Stimulated activated CD8-positive, alpha-beta memory T cell treated with anti-CD3 and anti-CD28 coated beads, Interleukin-4, amount 100 ng/mL, for 1 hour (primary cell): Measurements from ENCODE around the gene NDST1.
"Not testable (repeated sequence)": the region's sequence is repeated elsewhere in the genome, so short reads cannot be mapped to it uniquely, and the experiment has no call there.

Experiments
- DNase-seq, 2 donors: peaks; one replicate each; pipeline ENCODE4 v3.0.0-alpha.2; 2020; ENCODE audit warnings: low read depth in 2 of 2, low spot score in 1 of 2

The NDST1 gene

DNA sequence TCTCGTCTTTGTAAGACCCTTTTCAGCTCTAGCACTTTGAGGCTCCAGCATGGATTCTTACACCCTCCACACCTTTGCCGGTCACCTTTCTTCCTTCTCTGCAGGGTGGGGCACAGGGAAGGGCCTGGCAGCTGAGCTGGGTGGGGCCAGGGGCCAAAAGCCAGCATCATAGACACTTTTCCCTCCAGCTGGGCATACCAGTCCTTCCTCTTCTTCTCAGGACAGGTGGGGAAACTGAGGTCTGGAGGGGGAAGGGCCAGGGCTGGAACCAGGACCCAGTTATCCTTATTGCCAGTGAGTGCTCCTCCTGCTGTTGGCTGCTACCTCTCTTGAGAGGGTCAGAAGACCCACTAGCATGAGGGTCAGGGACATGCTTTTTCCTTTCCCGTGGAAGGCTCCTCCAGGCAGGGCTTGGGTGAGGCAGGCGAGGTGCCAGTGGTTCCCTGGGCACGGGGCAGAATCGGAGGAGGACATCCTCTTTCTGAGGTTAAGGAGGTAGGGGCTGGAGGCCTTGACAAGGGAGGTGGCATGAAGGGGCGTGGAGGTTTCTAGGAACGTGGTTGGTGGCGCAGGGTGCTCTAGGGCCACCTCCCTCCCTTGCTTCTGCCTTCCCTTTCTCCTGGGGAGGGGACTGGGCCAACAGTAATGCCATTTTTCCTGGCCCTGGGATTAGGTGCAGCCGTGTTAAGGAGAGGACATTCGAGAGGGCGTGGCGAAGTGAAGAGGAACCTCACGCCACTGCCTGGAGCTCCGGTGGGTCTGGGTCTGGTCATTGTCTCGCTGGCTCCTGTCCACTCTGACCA lies at the start of gene NDST1:
Gene NDST1 (plus strand): TSS at position 658 of the 803 bp plus-strand sequence. CDS start 13,124 bp downstream, outside the sequence.
- DNase-seq = no peak

DNA sequence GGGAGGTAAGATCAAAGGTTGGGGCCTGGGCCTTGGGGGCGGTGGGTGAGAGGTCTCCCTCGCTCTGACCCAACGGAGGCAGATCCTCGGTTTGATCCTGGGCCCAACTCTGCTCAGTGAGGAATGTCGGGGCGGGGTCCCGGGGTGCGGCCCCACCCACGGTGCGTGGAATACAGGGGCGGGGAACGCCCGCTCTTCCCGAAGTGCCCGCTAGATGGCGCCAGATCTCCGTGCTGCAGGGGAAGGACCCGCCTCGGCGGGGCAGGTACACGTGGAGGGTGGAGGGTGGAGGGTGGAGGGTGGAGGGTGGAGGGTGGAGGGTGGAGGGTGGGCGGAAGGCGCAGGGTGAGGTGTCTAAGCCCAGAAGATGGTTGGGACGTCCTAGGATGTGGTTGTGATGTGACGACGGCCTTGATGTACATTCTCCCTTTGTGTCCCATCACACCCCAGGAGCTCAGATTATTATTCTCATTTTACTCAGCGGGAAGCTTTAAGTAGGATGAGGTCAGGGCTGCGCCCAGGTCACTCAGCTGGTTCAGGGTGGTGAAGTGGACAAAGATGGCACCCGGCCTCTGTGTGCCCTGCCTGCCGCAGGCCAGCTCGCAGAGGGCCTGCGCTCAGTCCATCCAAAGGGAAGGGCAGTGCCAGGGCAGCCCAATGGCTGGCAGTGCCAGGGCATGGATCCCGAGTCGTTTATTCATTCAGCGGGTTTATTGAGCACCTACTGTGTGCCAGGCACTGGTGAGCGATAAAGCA lies 49.0 kb upstream of the NDST1 start:
- DNase-seq = peak; percentile 75

- no peak for DNase-seq
These were observed 47.1 kb upstream of the NDST1 start for GRCh38 chr5:150460781-150461180.

- no peak for DNase-seq
These were observed 46.7 kb upstream of the NDST1 start for GRCh38 chr5:150461231-150461630.

DNA sequence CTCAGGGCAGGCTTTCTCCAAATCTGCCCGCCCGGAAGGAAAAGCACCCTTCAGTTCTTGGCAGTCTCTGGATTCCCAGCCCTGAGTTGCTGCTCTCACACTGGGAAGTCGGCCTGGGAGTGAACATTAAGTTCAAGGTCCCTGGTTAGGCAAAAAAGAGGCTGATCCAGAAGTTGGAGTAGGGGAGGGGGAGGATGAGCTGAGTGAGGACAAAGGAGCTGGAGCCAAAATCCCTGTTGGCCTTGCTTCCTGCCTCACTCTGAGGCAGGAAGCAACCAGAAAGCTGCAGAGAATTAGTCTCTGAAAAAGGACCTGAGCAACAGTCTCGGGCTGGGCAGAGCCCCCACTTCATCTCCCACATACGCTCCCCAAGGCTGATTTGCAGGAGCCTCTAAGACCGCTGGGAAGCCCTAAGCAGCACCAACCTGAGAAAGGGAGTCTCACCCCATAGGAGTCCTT lies 43.3 kb upstream of the NDST1 start:
- DNase-seq = no peak

DNA sequence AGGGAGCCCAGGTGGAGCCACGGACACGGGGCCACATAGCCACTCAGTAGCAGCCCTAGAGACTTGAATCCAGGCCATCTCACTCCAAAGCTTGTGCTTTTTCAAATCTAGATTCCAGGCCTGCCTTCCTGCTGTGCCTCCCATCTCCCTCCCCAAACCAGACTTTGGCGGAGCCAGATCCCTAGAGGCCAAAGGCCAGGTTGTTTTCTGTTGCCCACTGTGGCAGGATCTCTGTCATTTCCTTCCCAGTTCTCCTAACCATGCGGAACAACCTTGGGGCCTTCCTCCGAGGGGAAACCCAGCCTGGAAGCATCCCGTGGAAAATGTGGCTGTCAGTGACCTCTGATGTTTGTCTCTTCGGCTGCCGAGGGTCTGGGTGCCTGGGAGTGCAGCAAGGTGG lies 42.0 kb upstream of the NDST1 start:
- DNase-seq = no peak

DNA sequence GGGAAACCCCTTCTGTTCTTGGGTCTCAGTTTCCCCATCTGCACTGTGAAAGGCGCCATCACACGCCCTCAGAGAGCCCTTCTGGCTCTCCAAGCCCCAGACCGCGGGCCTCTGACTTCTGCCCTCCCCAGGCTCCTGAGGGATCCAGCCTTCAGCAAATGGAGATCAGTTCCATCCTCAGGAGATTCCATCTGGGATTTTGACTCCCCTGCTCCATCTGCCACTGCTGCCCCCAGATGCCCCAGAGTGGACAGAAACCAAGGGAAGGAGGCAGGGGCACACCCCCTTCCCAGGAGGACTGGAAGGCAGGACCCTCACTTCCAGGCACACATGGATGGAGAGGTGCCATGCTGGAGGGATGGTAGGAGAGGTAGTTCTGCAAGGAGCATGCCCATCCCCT lies 39.7 kb upstream of the NDST1 start:
- no peak for DNase-seq

DNA sequence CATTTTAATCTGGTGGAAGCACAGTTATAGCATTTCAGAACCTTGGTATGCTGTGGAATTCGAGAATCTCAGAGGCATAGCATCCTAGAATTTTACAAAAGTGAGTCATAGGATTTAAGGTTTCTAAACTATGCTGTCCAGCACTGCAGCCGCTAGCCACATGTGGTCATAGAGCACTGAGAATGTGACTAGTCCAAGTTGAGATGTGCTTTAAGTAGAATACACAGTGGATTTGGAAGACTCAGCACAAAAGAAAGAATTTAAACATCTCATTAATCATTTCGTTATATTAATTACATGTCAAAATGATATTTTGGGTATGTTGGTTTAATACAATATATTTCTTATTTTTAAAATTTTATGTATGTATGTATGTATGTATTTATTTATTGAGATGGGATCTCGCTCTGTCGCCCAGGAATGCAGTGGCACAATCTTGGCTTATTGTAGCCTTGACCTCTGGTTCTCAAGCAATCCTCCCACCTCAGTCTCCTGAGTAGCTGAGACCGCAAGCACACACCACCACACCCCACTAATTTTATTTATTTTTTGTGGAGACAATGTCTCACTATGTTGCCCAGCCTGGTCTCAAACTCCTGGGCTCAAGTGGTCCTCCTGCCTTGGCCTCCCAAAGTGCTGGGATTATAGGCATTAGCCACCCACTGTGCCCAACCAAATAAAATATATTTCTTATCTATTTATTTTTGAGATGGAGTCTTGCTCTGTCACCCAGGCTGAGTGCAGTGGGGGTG lies 38.0 kb upstream of the NDST1 start:
- DNase-seq = no peak

- no peak for DNase-seq
These were observed 34.1 kb upstream of the NDST1 start for GRCh38 chr5:150473673-150474358.

DNA sequence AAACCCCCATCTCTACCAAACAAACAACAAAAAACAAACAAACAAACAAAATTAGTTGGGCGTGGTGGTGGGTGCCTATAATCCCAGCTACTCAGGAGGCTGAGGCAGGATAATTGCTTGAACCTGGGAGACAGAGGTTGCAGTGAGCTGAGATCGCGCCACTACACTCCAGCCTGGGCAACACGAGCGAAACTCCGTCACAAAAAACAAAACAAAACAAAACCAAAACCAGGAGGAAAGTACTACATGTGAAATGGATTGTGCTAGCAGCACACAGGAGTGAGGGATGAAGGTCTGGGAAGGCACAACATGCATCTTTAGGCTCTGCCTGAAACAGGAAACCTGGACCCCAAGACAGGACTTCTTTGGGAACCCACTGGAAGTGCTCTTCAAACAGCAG lies 31.4 kb upstream of the NDST1 start:
- not testable (repeated sequence) for DNase-seq

DNA sequence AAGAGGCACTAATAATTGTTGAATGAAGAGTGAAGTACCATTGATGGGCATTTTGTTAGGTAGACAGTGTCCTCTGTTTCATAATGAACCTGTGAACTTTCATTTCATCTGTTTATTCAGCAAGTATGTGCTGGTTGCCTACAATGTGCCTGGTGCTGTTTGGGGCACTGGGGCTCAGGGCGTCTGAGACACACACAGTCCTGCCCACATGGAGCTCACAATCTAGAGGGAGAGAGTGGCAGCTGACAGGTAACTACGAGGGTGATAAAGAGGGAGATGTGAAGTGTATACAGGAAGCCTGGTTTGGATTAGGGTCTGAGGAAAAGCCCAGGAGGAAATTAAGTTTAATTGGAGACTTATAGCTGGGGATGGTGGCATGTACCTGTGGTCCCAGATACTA lies 28.5 kb upstream of the NDST1 start:
- no peak for DNase-seq

- no peak for DNase-seq
These were observed 26.3 kb upstream of the NDST1 start for GRCh38 chr5:150481708-150481965.

DNA sequence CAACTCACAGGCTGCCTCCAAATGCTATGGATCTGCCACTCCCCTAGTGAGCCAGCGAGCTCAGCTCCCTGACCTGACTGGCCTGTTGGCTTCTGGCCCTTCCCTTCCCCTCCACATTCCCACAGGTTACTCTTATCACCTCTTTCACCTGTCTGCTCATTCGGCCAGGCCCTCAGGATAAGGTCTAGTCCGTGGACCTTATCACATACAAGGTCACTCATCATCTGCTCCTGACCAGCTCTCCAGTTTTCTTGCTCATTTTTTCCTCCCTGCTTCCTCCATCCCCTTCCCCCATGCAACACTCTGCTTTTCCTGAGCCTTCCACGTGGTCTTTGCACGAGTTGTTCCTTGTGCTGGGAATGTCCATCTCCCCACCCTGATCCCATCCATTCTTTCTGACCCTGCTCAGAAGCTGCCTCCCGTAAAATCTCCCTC lies 25.9 kb upstream of the NDST1 start:
- no peak for DNase-seq

DNA sequence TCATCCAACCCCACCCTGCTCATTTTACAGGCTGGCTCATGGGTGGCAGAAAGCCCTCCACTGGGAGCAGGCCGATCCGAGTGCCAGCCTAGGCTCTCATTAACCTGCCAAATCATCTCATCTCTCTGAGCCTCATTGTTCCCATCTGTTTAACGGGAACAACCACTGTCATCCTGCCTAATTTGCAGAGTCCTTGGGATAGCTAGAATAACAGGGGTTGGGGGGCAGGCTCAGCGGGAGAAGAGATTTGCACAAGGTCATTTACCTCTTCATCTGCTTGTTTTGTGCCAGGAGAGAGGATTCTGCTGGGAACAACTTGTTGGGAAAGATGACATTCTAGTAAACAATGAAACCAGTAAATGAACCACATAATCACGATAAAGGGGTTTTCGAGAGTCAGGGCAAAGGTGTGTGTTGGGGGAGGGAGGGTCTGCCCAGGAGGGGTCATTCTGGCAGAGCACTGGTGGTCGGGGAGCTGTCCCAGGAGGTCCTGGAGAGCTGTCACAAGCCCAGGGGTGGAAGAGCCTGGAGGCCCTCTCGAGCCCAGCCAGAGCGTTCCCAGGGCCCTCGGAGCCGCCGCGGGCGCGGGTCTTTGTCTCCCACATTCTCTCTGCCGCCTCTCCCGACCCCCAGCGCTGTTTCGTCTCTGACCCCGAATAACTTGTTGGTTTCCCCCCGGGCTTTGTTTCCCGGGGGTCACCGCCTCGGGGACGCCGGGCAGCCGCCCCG lies 22.8 kb upstream of the NDST1 start:
- DNase-seq = no peak

DNA sequence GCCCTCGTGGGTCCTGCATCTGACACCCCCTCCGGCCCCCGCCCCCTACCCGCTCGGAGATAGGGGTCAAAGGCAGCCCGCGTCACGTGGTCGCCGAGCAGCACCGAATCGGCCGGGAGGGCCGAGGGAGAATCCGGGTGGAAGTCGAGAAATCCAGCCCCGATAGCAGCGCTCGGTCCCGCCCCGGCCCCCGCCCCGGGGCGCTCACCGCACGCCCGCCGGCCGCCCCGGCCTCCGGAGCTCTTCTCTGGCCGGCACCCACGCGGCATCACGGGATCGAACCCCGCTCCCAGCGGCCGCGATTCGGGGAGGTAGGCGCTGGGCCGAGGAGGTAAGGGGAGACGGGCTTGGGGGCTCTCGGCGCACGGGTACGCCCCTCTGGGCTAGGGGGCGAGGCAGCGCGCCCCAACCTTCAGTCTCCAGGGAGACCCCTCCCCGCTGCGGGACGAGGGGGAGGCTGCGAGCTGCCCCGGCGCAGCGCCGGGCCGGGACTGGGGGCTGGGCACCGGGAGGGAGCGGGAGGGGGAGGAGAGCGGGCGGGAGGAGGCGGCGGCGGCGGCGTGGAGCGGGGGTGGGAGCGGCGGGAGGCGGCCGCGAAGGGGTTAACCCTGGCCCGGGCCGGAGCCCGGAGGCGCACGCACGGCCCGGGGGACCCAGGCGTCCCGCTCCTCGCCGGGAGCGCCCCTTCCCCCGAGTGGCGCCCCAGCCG lies 22.1 kb upstream of the NDST1 start:
- no peak for DNase-seq

DNA sequence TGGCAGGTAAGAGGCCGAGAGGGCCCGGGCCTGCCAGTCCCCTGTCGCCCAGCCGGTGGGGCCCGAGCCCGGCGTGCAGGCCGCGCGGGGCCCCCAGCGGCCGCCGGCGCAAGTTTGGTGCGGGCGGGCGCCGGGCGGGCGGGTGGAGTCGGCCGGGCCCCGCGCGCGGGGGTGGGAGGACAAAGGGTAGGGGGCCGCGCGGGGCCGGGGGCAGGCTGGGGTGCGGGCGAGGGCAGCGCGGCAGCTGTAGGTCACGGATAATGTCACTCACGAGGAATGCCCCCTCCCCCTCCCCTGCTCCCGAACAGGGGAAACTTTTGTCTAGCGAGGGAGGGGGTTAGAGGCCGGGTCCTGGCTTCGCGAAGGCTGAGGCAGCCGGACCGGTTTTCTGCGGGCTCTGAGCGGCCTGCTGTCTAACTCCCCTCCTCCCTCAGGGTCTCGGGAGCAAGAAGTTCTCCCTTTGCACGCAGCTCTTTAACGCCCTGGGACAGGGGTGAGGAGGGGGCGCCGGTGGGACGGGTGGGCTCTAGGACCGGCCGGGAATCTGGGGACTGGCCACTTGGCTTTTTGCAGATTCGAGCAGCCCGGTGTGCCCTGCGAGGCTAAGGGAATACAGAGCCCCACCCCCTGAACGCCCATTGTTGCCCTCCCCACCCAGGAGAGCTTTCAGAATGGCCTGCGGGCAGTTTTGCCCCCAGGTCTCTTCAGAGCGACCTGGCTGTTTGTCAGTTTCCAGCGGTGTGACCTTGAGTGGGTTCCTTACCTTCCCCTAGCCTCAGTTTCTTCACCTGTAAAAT lies 21.3 kb upstream of the NDST1 start:
- no peak for DNase-seq

- DNase-seq = no peak
These were observed 20.5 kb upstream of the NDST1 start for GRCh38 chr5:150487199-150488061.
